ENCODE data around the gene GCK.

The GCK gene

GRCh38 chr7:44155191-44156185 lies 33.8 kb downstream of the GCK start:
- no peak for DNase-seq (ENCODE audit: low spot score)

GRCh38 chr7:44154703-44155102 lies 34.5 kb downstream of the GCK start:
- no peak for DNase-seq (ENCODE audit: low spot score)

- no peak for DNase-seq (ENCODE audit: low spot score)
Observed at GRCh38 chr7:44153948-44154335, 35.3 kb downstream of the GCK start.

- no peak for DNase-seq (ENCODE audit: low spot score)
Observed at GRCh38 chr7:44152971-44153947, 36.0 kb downstream of the GCK start.

- DNase-seq (ENCODE audit: low spot score) = no peak
Observed at GRCh38 chr7:44151956-44152355, 37.3 kb downstream of the GCK start.

GRCh38 chr7:44150966-44151941 lies 38.0 kb downstream of the GCK start:
- no peak for DNase-seq (ENCODE audit: low spot score)

GRCh38 chr7:44150466-44150832 lies 38.8 kb downstream of the GCK start:
- DNase-seq (ENCODE audit: low spot score) = no peak

GRCh38 chr7:44149571-44150465 lies 39.4 kb downstream of the GCK start:
- no peak for DNase-seq (ENCODE audit: low spot score)

- no peak for DNase-seq (ENCODE audit: low spot score)
Observed at GRCh38 chr7:44148961-44149536, 40.2 kb downstream of the GCK start.

- DNase-seq (ENCODE audit: low spot score) = no peak
Observed at GRCh38 chr7:44148166-44148565, 41.1 kb downstream of the GCK start.

- DNase-seq (ENCODE audit: low spot score) = no peak
Observed at GRCh38 chr7:44147026-44147991, 41.9 kb downstream of the GCK start.

GRCh38 chr7:44145969-44146911 lies 43.0 kb downstream of the GCK start:
- peak; percentile 23 for DNase-seq (ENCODE audit: low spot score)

- no peak for DNase-seq (ENCODE audit: low spot score)
Observed at GRCh38 chr7:44145479-44145968, 43.7 kb downstream of the GCK start.

GRCh38 chr7:44144968-44145478 lies 44.2 kb downstream of the GCK start:
- DNase-seq (ENCODE audit: low spot score) = no peak

- DNase-seq (ENCODE audit: low spot score) = no peak
Observed at GRCh38 chr7:44144426-44144967, 44.7 kb downstream of the GCK start.

GRCh38 chr7:44143646-44144250 lies 45.5 kb downstream of the GCK start:
- no peak for DNase-seq (ENCODE audit: low spot score)

All from pons (tissue), 1 donor.